Measurements from ENCODE around the gene SYK.

Gene SYK

DNA sequence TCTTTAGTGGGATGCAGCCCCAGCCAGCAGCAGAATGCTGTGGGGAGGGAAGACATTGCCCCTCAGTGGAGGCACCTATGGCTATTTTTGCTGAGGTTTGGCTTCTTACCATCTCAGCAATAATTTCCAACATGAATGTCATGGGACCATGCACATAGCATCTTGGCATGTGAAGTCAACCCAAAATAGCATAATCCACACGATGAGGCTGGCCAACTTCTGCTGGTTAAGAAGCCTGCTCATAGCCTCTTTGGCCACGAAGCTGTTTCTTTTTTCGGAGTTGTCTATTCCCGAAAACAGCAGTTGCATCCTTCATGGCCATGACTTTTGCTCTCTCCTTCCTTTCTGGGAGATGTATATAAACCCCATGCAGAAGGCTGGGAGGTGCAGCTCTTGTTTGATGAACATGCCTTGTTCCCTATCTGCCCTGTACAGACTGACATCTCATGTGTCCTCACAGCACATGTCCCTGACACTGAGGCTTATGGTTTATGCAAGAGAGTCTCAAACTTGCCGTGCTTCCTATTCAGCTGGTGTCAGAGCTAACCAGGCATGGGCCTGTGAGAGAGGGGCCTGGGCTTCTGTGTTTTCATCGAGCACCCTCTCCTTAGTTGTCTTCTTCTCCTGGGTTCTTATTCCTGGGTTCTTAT lies 45.3 kb downstream of the SYK start:
- DNase-seq (ENCODE audit: low read depth in 1 of 2, low spot score in 1 of 2), result no peak

DNA sequence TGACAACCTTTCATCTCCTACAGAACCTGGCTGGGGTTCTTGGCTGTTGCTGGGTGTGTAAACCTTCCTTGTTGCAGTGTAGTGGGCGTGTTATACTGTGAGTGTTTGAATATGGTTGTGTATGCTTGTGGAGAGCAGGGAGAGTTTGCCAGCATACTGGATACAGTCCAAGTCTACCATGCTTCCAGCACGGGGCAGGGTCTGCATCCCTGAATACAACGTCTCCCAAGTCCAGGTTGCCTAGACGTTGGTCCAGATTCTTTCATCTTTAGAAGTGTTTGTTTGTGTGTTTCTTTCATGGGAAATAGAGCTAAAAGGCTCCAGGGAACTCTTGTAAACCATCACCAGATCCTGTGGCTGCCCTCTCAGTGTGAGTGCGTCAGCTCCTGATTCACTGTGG lies 46.4 kb downstream of the SYK start:
- no peak for DNase-seq (ENCODE audit: low read depth in 1 of 2, low spot score in 1 of 2)

- DNase-seq (ENCODE audit: low read depth in 1 of 2, low spot score in 1 of 2), result no peak
Measured at GRCh38 chr9:90848866-90849265, 47.2 kb downstream of the SYK start.

GRCh38 chr9:90851444-90851843 lies 49.8 kb downstream of the SYK start:
- DNase-seq (ENCODE audit: low read depth in 1 of 2, low spot score in 1 of 2), result no peak

DNA sequence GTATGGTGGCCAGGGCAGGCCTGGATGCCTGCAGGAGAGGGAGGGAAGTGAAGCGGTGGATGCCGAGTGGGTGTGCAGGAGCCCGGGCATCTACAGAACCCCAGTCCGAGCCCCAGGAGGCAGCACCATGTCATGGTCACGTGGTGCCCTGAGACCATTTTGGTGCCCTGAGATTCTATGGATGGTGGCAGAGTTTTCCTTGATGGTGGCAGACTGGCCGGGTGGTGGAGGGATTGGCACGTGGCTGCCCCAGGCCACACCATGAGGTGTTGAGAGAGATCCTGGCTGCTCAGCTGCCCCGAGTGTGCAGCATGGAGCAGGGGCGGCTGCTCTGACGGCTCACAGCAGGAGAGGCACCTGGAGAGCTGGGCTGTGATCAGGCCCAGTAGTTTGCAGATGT lies 52.3 kb downstream of the SYK start:
- DNase-seq (ENCODE audit: low read depth in 1 of 2, low spot score in 1 of 2), result no peak

DNA sequence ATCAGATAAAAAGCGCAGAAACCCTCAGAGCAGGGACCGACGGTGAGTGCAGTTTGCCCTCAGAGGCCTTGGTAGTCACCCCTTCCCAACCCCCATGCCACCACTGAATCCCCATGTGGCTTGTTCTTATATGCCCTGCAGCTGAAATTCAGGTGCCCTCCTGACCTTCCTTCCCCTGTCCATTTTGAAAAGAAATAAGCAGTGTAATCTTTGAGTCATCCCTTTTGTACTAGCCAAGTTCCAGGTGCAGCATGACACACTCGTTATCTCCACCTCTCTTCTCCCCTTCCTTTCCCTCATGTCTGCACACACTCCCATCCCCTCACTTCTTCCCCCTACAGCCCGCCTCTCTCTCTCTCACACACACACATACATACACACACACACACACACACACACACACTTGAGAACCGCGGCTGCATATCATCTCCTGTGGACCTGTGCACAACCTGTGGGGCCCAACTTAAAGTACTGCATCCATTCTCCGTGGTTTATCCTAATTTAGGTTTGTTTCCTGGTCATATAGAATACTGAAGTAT lies 53.1 kb downstream of the SYK start:
- no peak for DNase-seq (ENCODE audit: low read depth in 1 of 2, low spot score in 1 of 2)

- DNase-seq (ENCODE audit: low read depth in 1 of 2, low spot score in 1 of 2), result no peak
Measured at GRCh38 chr9:90855208-90855902, 53.7 kb downstream of the SYK start.

GRCh38 chr9:90857091-90857490 lies 55.5 kb downstream of the SYK start:
- no peak for DNase-seq (ENCODE audit: low read depth in 1 of 2, low spot score in 1 of 2)

DNA sequence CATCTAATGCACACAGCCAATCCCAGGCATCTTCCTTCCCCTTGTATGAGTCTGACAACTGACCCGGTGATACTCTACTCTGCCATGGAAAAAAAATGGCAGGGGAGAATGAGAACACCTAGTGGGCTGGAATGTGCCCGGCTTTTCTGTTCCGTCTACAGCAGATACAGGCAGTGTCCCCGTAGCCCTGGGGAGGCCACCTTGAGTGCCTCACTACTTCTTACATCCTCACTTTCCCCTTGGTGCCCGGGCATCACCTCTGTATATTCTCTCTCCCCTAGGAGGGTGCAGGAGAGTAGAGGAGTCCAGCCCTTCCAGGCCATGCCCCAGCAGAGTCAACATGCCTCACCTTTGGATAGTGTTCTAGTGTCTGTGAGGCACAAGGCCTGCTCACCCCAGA lies 56.2 kb downstream of the SYK start:
- DNase-seq (ENCODE audit: low read depth in 1 of 2, low spot score in 1 of 2), result no peak

- DNase-seq (ENCODE audit: low read depth in 1 of 2, low spot score in 1 of 2), result no peak
Measured at GRCh38 chr9:90858457-90858901, 56.9 kb downstream of the SYK start.

DNA sequence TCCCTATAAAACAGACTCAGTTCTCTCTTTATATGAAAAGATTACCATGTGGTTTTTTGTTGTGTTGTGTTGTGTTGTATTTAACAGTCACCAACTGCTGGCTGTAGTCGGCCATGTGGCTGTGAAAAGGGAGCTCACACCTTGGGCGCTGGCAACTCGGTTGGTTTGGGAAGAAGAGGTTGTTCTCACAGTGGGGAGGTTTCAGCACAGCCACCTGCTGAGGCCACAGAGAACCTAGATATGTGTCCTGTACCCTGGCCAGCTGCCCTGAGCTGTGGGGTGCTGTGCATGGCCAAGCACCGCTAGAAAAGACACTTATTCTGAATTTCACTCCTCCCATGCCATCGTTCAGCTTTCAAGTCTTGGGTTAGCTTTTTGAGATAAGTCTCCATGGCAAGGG lies 58.8 kb downstream of the SYK start:
- no peak for DNase-seq (ENCODE audit: low read depth in 1 of 2, low spot score in 1 of 2)

DNA sequence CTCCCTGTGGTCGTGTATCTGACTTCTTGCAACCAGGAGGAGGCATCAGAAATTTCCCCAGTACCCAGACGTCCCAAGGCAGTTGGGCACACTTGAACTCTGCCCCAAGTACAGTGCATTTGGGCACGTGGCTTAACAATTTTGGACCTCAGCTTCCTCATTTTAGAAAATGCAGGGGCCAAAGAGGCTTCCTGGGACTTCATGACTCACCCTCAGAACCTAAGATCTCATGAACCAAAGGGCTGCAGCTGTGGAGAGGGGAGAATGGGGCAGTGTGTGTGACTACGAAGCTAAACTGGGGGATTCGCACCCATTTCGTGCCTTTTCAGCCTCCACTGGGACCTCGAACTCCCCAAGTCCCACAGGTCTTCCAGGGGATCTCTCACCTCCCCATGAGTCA lies 59.2 kb downstream of the SYK start:
- no peak for DNase-seq (ENCODE audit: low read depth in 1 of 2, low spot score in 1 of 2)

GRCh38 chr9:90861380-90861779 lies 59.8 kb downstream of the SYK start:
- no peak for DNase-seq (ENCODE audit: low read depth in 1 of 2, low spot score in 1 of 2)

DNA sequence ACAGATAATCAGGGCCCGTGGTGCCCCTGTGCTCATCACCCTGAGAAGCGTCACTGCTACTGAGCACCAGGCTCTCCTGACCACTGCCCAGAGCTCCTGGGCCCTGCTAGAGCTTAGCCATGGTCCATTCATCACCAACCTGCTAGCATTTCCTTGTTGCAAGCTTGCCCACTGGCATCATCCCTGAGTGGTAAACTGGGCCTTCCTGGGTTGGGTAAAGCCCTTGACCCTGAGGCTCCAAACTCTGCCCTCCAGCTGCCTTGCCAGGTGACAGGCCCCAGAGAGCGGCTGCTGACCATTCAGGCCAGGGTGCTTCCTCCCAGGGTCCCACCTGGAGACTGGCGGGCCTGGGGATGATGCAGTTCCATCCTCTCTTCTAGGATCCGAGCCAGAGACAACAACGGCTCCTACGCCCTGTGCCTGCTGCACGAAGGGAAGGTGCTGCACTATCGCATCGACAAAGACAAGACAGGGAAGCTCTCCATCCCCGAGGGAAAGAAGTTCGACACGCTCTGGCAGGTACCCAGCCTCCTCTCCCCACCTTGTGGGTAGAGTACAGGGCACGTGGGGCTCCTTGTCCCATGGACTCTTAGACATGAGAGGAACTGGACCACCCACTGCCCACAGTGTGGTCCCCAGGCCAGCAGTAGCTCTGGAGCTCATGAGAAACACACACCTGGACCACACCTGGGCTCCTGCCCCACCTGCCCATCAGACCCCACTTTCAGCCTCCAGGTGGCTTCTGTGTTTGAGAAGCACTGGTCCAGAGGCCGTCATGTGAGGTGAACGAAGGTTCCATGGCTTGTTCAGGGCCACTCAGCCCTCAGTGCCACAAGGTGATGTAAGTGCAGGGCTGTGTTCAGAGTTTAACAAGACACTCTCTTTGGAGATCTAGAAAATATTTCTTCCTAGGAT lies 60.5 kb downstream of the SYK start:
- no peak for DNase-seq (ENCODE audit: low read depth in 1 of 2, low spot score in 1 of 2)

GRCh38 chr9:90864779-90865178 lies 63.2 kb downstream of the SYK start:
- DNase-seq (ENCODE audit: low read depth in 1 of 2, low spot score in 1 of 2), result no peak

DNA sequence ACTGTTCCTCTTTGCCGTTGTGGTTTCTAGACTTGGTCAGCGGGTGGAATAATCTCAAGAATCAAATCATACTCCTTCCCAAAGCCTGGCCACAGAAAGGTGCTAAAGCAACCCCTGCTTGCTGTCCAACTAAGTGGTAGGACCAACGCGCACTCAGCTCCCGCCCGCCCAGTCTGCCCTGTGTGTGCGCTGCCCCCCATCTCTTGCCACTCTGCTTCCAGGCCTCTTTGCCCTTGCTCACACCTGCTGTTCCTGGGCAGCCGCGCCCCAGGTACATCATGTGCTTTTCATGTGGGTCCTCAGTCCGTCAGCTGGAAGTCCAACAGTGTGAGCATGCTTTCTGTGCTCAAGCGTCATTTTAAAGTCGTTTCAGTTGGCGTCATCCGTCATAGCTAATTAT lies 65.5 kb downstream of the SYK start:
- no peak for DNase-seq (ENCODE audit: low read depth in 1 of 2, low spot score in 1 of 2)

- DNase-seq (ENCODE audit: low read depth in 1 of 2, low spot score in 1 of 2), result no peak
Measured at GRCh38 chr9:90868555-90868954, 66.9 kb downstream of the SYK start.

DNA sequence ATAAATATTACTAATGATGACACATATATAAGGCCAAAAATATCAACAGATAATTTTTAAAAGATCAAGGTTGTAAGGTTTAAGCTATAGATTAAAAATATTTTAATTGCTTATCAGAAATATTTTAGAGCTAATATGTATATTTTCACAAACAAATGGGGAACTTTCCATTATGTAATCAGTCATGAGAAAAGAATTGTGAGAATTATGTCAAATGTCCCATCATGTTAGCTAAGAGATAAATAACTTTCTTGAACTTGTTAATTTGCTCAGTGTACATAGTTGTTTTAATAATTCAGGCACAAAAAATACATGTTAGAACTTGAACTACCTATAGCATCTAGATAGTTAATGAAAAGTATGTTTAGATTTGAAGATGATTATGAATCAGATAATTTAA lies 67.7 kb downstream of the SYK start:
- DNase-seq (ENCODE audit: low read depth in 1 of 2, low spot score in 1 of 2), result no peak

- no peak for DNase-seq (ENCODE audit: low read depth in 1 of 2, low spot score in 1 of 2)
Measured at GRCh38 chr9:90870621-90871326, 69.2 kb downstream of the SYK start.

GRCh38 chr9:90871327-90871935 lies 69.8 kb downstream of the SYK start:
- DNase-seq (ENCODE audit: low read depth in 1 of 2, low spot score in 1 of 2), result no peak

GRCh38 chr9:90872835-90873294 lies 71.2 kb downstream of the SYK start:
- DNase-seq (ENCODE audit: low read depth in 1 of 2, low spot score in 1 of 2), result no peak

Data from activated T-helper 1 cell treated with anti-CD3 and anti-CD28 coated beads, Interleukin-2, amount 50 U/mL, for 16 hours (primary cell).